GM12878 (cell line): ENCODE measurements around the gene CAMKK2. TPM values are rescaled to one million over a fixed set of nuclear protein-coding genes. Genes with fewer than 3 reads are reported as not detected.

Experiments used
- ATAC-seq: fragments of 200-7000 bp; cut with Tn5 transposase; 3 replicates; pipeline ENCODE4 v1.9.1; 2020; ENCODE audit warnings: mild to moderate bottlenecking, moderate library complexity
- BruUV-seq: library from RNA; stranded (reverse); fragments of 400-500 nt; replicated peaks from 2 replicates; lab custom pipeline; 2021; lab: Mats Ljungman, UMichigan
- CTCF ChIA-PET: fragments of 300-600 bp; sonication (Branson Sonifier 250); formaldehyde crosslinking; extraction: SDS; loops from one replicate; lab custom pipeline; 2021; ENCODE audit warnings: inconsistent platforms; lab: Yijun Ruan, JAX
- POLR2A ChIA-PET: fragments of 350-600 bp; formaldehyde crosslinking; extraction: SDS; loops from one replicate; lab custom pipeline; 2021; ENCODE audit warnings: inconsistent platforms; lab: Charles Lee
- RAD21 ChIA-PET: fragments of 300-600 bp; sonication (Branson Sonifier 250); formaldehyde crosslinking; loops from one replicate; lab custom pipeline; 2023; ENCODE audit warnings: antibody characterized with exemption; ENCODE audit not compliant: unreplicated experiment; lab: Charles Lee
- SMC1A ChIA-PET: fragments of 300-600 bp; sonication (Branson Sonifier 250); formaldehyde crosslinking; loops from one replicate; lab custom pipeline; 2023; ENCODE audit not compliant: unreplicated experiment, uncharacterized antibody; lab: Charles Lee
- DNase-seq: peaks from one replicate; pipeline ENCODE4 v3.0.0-alpha.2; 2011; ENCODE audit warnings: low read depth, low spot score
- FAIRE-seq: peaks from 3 replicates; lab custom pipeline; 2011; peaks lifted over from hg19 to GRCh38; lab: Jason Lieb, UNC
- H2AFZ ChIP-seq: 2 replicates; pipeline ENCODE4 v1.6.0; 2011; ENCODE audit warnings: low read depth, low read length, control low read depth; ENCODE audit not compliant: control insufficient read depth
- H3K27ac ChIP-seq: 2 replicates; pipeline ENCODE4 v1.5.1; 2011; ENCODE audit warnings: control low read depth; ENCODE audit not compliant: control insufficient read depth, insufficient read depth
- H3K27me3 ChIP-seq, 2 experiments: replicated peaks in 1 of 2; 2 replicates each; pipeline versions ENCODE4 v1.6.0 to v1.6.1; 2011; ENCODE audit warnings: low read length in 1 of 2; ENCODE audit not compliant: control insufficient read depth in 2 of 2, insufficient read depth in 2 of 2
- H3K36me3 ChIP-seq, 2 experiments: 2 replicates each; pipeline ENCODE4 v1.5.1; 2011; ENCODE audit warnings: low read length in 1 of 2; ENCODE audit not compliant: control insufficient read depth in 2 of 2, insufficient read depth in 2 of 2
- H3K4me1 ChIP-seq: 2 replicates; pipeline ENCODE4 v1.6.1; 2011; ENCODE audit warnings: mild to moderate bottlenecking, low read length, moderate library complexity, mixed read lengths; ENCODE audit not compliant: control insufficient read depth, insufficient read depth
- H3K4me2 ChIP-seq: 2 replicates; pipeline ENCODE4 v1.6.0; 2011; ENCODE audit warnings: control low read depth; ENCODE audit not compliant: control insufficient read depth, insufficient read depth
- H3K4me3 ChIP-seq: fragments of 200-600 bp; sonication (generic); 2 replicates; pipeline ENCODE4 v1.5.1; 2016
- H3K79me2 ChIP-seq: 2 replicates; pipeline ENCODE4 v1.6.0; 2011; ENCODE audit warnings: low read length; ENCODE audit not compliant: control insufficient read depth, insufficient read depth
- H3K9ac ChIP-seq: 2 replicates; pipeline ENCODE4 v1.8.0; 2011; ENCODE audit warnings: low read length, control low read depth, mixed read lengths; ENCODE audit not compliant: control insufficient read depth, insufficient read depth
- H3K9me3 ChIP-seq: replicated peaks from 3 replicates; pipeline ENCODE4 v1.5.1; 2011; ENCODE audit warnings: mild to moderate bottlenecking, low read length; ENCODE audit not compliant: control insufficient read depth, insufficient read depth
- H4K20me1 ChIP-seq: 2 replicates; pipeline ENCODE4 v1.6.0; 2011; ENCODE audit not compliant: control insufficient read depth, insufficient read depth
- BHLHE40 ChIP-seq, 2 experiments: fragments of 450-650 bp in 1 of 2; IDR thresholded peaks; 2 replicates each; pipeline ENCODE4 v1.6.1; 2011 to 2017; ENCODE audit warnings: low read depth in 2 of 2, borderline replicate concordance in 1 of 2, improper control_type of control experiment in 1 of 2, low read length in 1 of 2, mild to moderate bottlenecking in 1 of 2
- BMI1 ChIP-seq: fragments of 450-650 bp; IDR thresholded peaks from 2 replicates; pipeline ENCODE4 v1.6.1; 2016; ENCODE audit warnings: mild to moderate bottlenecking, moderate library complexity, borderline replicate concordance
- E2F8 ChIP-seq: fragments of 450-650 bp; IDR thresholded peaks from 2 replicates; pipeline ENCODE4 v1.6.1; 2018; ENCODE audit warnings: mild to moderate bottlenecking, low read depth, moderate library complexity; ENCODE audit not compliant: partially characterized antibody
- EZH2 ChIP-seq: IDR thresholded peaks from 2 replicates; pipeline ENCODE4 v1.6.1; 2012; ENCODE audit warnings: low read depth, mild to moderate bottlenecking, control low read depth, inconsistent platforms, low read length, borderline replicate concordance; ENCODE audit not compliant: control insufficient read depth
- JUND ChIP-seq: IDR thresholded peaks from 2 replicates; pipeline ENCODE4 v1.6.1; 2012; ENCODE audit warnings: low read depth, mild to moderate bottlenecking, low read length, improper control_type of control experiment, moderate library complexity
- PBX3 ChIP-seq: IDR thresholded peaks from 2 replicates; pipeline ENCODE4 v1.6.1; 2011; ENCODE audit warnings: mild to moderate bottlenecking, low read depth, low read length, moderate library complexity; ENCODE audit not compliant: insufficient replicate concordance
- PML ChIP-seq: IDR thresholded peaks from 2 replicates; pipeline ENCODE4 v1.6.1; 2012; ENCODE audit warnings: low read length, inconsistent platforms
- RAD21 ChIP-seq: IDR thresholded peaks from 2 replicates; pipeline ENCODE4 v1.6.1; 2011; ENCODE audit warnings: mild to moderate bottlenecking, low read depth, low read length, moderate library complexity; ENCODE audit not compliant: insufficient read depth
- RUNX3 ChIP-seq: IDR thresholded peaks from 2 replicates; pipeline ENCODE4 v1.6.1; 2012; ENCODE audit warnings: low read length, inconsistent platforms
- ZBTB33 ChIP-seq: fragments of 450-650 bp; IDR thresholded peaks from 2 replicates; pipeline ENCODE4 v1.6.1; 2017; ENCODE audit warnings: mild to moderate bottlenecking
- WGBS: methylation state at CpG from one replicate; pipeline ENCODE4 v1.1.6; 2016; ENCODE audit warnings: low lambda C conversion rate; ENCODE audit not compliant: insufficient replicate concordance, insufficient coverage; ENCODE audit errors: missing lambda C conversion rate; 5-methylcytosine and 5-hydroxymethylcytosine counted together
- in situ Hi-C: fragments of 300-500 bp; cut with MboI; formaldehyde crosslinking; loops from 9 replicates; pipeline ENCODE4 v1.14.3; 2018; ENCODE audit warnings: mixed read lengths
- intact Hi-C: fragments of 100-400 bp; cut with micrococcal nuclease; formaldehyde crosslinking; loops from one replicate; pipeline ENCODE4 v1.14.2; 2022; ENCODE audit not compliant: unreplicated experiment
- polyA plus RNA-seq, 11 experiments: library from polyadenylated mRNA; depleted of rRNA in 4 of 11; unstranded in 6 of 11; stranded (reverse) in 5 of 11; fragments of >200 nt; fragmentation: Nextera tagmentation in 4 of 11; fragmentation: Illumina TruSeq in 1 of 11; extraction: Ambion mirVana in 4 of 11; extraction: Trizol in 1 of 11; gene quantifications; 1 replicate in 1 of 11; 2 replicates in 10 of 11; pipeline versions ENCODE4 v1.2.1 to v1.2.3, GENCODE V29; 2011 to 2016; ENCODE audit warnings: inconsistent platforms in 2 of 11, missing spikeins in 2 of 11, low read depth in 1 of 11
- total RNA-seq, 4 experiments: library from RNA; depleted of rRNA in 3 of 4; stranded (reverse); fragments of >200 nt in 3 of 4; fragmentation: Illumina TruSeq in 1 of 4; extraction: Trizol in 1 of 4; gene quantifications; 2 replicates each; pipeline versions ENCODE4 v1.2.1 to v1.2.3, GENCODE V29; 2013 to 2021

The CAMKK2 gene
- total and polyA plus RNA-seq, 10 of the 15 experiments (the other 5 are each of a cell fraction or from before 2014, with no cell fraction given), result 5.2 to 40.6 (median 26.6) TPM

GRCh38 chr12:121323908-121324307, 27.4 kb upstream of the CAMKK2 start:
- H3K36me3 ChIP-seq, result peaks cover 15 to 38% of the 10 kb centered on the region in 2 experiments
- intact Hi-C loops, result no loop called here
- in situ Hi-C loops, result no loop called here
- H3K4me1 ChIP-seq, result no peaks in the 10 kb centered on the region; the same call in 1 of the 2 replicates
- no peak overlapping the region for H3K27ac ChIP-seq
- no peak overlapping the region for H2AFZ ChIP-seq
- H3K4me3 ChIP-seq, result no peak overlapping the region
- DNase-seq, result no peak
- no peaks in the 10 kb centered on the region for H3K9me3 ChIP-seq
- BruUV-seq, result no TSS peak
- 77% methylated on average over 3 of the region's 3 CpGs for WGBS
- H4K20me1 ChIP-seq, result no peaks in the 10 kb centered on the region
- FAIRE-seq, result no peak
- POLR2A ChIA-PET, result interaction anchor here (1.2 kb wide), 1 partner anchor 13 kb away, joined by 3 read pairs; no protein-coding TSS in a partner anchor
- no peak for TF ChIP-seq PML
- no peak for TF ChIP-seq RAD21
- peak in 1 of 2 experiments; percentile 36; a peak in 2 of 4 replicates for TF ChIP-seq BHLHE40 (IDR thresholded peaks at IDR 0.05; ENCODE audit: borderline replicate concordance in 1 of 2, low read depth in 2 of 2, low read length in 1 of 2)
- TF ChIP-seq, all 136 proteins: peak for 1
- ChIA-PET SMC1A (interaction anchor here (0.8 to 2.1 kb wide), 8 partner anchors 8 to 119 kb away, joined by 3 to 5 read pairs (median 4); partner anchors contain the start of gene CAMKK2), CTCF (interaction anchor here (0.8 to 3.0 kb wide), 5 partner anchors 9 to 453 kb away, joined by 3 to 19 read pairs (median 4); no protein-coding TSS in a partner anchor), RAD21 (interaction anchor here (1.2 kb wide), 1 partner anchor 67 kb away, joined by 3 read pairs; no protein-coding TSS in a partner anchor)
- no peaks in the 10 kb centered on the region for H3K27me3 ChIP-seq
- H3K9ac ChIP-seq, result no peak overlapping the region
- H3K4me2 ChIP-seq, result no peak overlapping the region
- peak; percentile 60 for ATAC-seq
- no peaks in the 10 kb centered on the region for H3K79me2 ChIP-seq

GRCh38 chr12:121318121-121318520, 21.6 kb upstream of the CAMKK2 start:
- no peaks in the 10 kb centered on the region for H3K9me3 ChIP-seq
- ChIA-PET RAD21 (no interaction called here), SMC1A (no interaction called here), CTCF (interaction anchor here (0.7 to 4.9 kb wide), 5 partner anchors 16 to 735 kb away, joined by 3 to 26 read pairs (median 3); no protein-coding TSS in a partner anchor), POLR2A (no interaction called here)
- BruUV-seq, result no TSS peak
- ATAC-seq (no peak), DNase-seq (no peak), FAIRE-seq (no peak)
- H3K36me3 ChIP-seq, result peaks cover 2 to 21% of the 10 kb centered on the region in 2 experiments
- H3K27ac ChIP-seq, result no peak overlapping the region
- H3K9ac ChIP-seq, result no peak overlapping the region
- H3K4me1 ChIP-seq, result no peaks in the 10 kb centered on the region
- WGBS, result 98% methylated on average over 11 of the region's 11 CpGs
- no peaks in the 10 kb centered on the region for H4K20me1 ChIP-seq
- no peak overlapping the region for H2AFZ ChIP-seq
- no peak overlapping the region for H3K4me2 ChIP-seq
- intact Hi-C loops (no loop called here), in situ Hi-C loops (no loop called here)
- H3K4me3 ChIP-seq, result no peak overlapping the region
- H3K79me2 ChIP-seq, result no peaks in the 10 kb centered on the region
- no peaks in the 10 kb centered on the region for H3K27me3 ChIP-seq
- no peak for TF ChIP-seq PBX3
- no peak for TF ChIP-seq ZBTB33
- no peak for TF ChIP-seq BMI1
- TF ChIP-seq RUNX3, result no peak
- no peak for TF ChIP-seq EZH2
- TF ChIP-seq JUND, result no peak
- no peak for TF ChIP-seq E2F8
